BE2C (cell line): ENCODE measurements around the gene LGALS3BP.

Source experiments
- DNase-seq: peaks from one replicate; pipeline ENCODE4 v3.0.0-alpha.2; 2020
- H3K27me3 ChIP-seq: fragments of 250-450 bp; sonication (Bioruptor Pico); 2 replicates; pipeline ENCODE4 v1.5.1; 2020; ENCODE audit warnings: mild to moderate bottlenecking
- H3K36me3 ChIP-seq: fragments of 250-450 bp; sonication (Bioruptor Pico); 2 replicates; pipeline ENCODE4 v1.5.1; 2020; ENCODE audit warnings: mild to moderate bottlenecking
- H3K4me1 ChIP-seq: fragments of 250-450 bp; sonication (Bioruptor Pico); 2 replicates; pipeline ENCODE4 v1.5.1; 2020
- H3K4me3 ChIP-seq: 2 replicates; pipeline ENCODE4 v1.5.1; 2011; ENCODE audit warnings: low read depth, low read length
- H3K9me3 ChIP-seq: fragments of 250-450 bp; sonication (Bioruptor Pico); 2 replicates; pipeline ENCODE4 v1.5.1; 2020
- TF ChIP-seq, protein P1 (sequence below): IDR thresholded peaks from 2 replicates; pipeline ENCODE4 v1.5.1; 2012; ENCODE audit warnings: mild to moderate bottlenecking, low read depth, low read length

Gene LGALS3BP

DNA sequence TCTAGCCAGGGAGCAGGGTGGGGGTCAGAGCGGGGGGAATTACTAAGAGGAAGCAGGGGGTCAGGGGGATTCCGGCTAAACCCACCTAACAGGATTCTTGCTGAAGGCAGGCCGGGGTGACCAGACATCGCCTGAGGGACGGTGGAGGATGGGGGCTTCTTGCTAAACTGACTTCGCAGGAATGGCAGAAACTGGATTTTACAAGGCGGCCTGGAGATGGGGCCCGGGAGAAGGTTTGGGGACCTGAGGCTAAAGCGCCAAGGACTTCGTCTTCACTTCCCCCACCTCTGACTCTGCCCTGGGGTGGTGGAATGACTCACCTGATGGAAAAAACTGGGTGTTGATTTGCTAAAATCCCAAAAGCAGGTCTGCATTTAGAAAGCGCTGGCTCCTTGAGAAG is 23.5 kb downstream of the LGALS3BP start:
- Histone ChIP-seq H3K4me3 (no peak overlapping the region), H3K36me3 (no peaks in the 10 kb centered on the region), H3K9me3 (no peaks in the 10 kb centered on the region; the same call in 1 of the 2 replicates), H3K4me1 (peaks cover 8% of the 10 kb centered on the region), H3K27me3 (no peaks in the 10 kb centered on the region)
- DNase-seq: no peak
- TF ChIP-seq, protein P1, sequence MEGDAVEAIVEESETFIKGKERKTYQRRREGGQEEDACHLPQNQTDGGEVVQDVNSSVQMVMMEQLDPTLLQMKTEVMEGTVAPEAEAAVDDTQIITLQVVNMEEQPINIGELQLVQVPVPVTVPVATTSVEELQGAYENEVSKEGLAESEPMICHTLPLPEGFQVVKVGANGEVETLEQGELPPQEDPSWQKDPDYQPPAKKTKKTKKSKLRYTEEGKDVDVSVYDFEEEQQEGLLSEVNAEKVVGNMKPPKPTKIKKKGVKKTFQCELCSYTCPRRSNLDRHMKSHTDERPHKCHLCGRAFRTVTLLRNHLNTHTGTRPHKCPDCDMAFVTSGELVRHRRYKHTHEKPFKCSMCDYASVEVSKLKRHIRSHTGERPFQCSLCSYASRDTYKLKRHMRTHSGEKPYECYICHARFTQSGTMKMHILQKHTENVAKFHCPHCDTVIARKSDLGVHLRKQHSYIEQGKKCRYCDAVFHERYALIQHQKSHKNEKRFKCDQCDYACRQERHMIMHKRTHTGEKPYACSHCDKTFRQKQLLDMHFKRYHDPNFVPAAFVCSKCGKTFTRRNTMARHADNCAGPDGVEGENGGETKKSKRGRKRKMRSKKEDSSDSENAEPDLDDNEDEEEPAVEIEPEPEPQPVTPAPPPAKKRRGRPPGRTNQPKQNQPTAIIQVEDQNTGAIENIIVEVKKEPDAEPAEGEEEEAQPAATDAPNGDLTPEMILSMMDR: no peak

DNA sequence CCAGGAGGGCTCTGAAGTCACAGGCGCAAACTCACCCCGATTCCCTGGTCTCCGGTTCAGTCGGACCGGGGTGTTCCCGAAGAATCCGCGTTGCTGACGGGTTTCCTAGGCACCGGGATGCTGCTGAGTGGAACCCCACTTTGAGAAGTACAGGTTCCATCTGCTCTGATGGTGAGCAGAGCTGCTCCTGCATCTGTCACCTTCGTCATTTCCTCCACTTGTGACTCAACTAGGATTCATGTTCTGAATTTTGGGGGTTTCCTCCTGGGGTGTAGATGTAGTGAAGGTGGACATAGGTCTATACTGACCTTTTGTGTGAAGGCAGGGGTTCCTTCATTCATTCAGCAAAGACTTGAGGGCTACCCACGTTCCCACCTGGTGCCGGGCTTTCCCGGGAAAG is 25.0 kb downstream of the LGALS3BP start:
- Histone ChIP-seq H3K4me1 (peaks cover 8% of the 10 kb centered on the region), H3K4me3 (no peak overlapping the region), H3K9me3 (peaks cover 5% of the 10 kb centered on the region; the same call in 1 of the 2 replicates), H3K36me3 (no peaks in the 10 kb centered on the region), H3K27me3 (no peaks in the 10 kb centered on the region)
- TF ChIP-seq, protein P1: no peak
- DNase-seq: no peak

GRCh38 chr17:78953356-78954350 is 26.1 kb downstream of the LGALS3BP start:
- Histone ChIP-seq H3K9me3 (peaks cover 5% of the 10 kb centered on the region; the same call in 1 of the 2 replicates), H3K27me3 (no peaks in the 10 kb centered on the region), H3K4me3 (no peak overlapping the region), H3K36me3 (no peaks in the 10 kb centered on the region), H3K4me1 (peaks cover 8% of the 10 kb centered on the region)
- TF ChIP-seq, protein P1: no peak
- peak; percentile 60 for DNase-seq

GRCh38 chr17:78952706-78953105 is 27.0 kb downstream of the LGALS3BP start:
- peaks cover 6% of the 10 kb centered on the region; the same call in 1 of the 2 replicates for H3K4me1 ChIP-seq
- H3K4me3 ChIP-seq: no peak overlapping the region
- H3K27me3 ChIP-seq: no peaks in the 10 kb centered on the region
- no peaks in the 10 kb centered on the region for H3K36me3 ChIP-seq
- H3K9me3 ChIP-seq: peaks cover 5% of the 10 kb centered on the region; the same call in 1 of the 2 replicates
- DNase-seq: no peak
- TF ChIP-seq, protein P1: no peak

GRCh38 chr17:78951967-78952551 is 27.7 kb downstream of the LGALS3BP start:
- no peak for DNase-seq
- H3K9me3 ChIP-seq: peaks cover 5% of the 10 kb centered on the region; the same call in 1 of the 2 replicates
- H3K4me3 ChIP-seq: no peak overlapping the region
- no peaks in the 10 kb centered on the region for H3K27me3 ChIP-seq
- TF ChIP-seq, protein P1: no peak
- peaks cover 6% of the 10 kb centered on the region; the same call in 1 of the 2 replicates for H3K4me1 ChIP-seq
- H3K36me3 ChIP-seq: no peaks in the 10 kb centered on the region
